Brain pericyte (primary cell): ENCODE measurements around the gene GRK3.
"Not testable (repeated sequence)": the region's sequence is repeated elsewhere in the genome, so short reads cannot be mapped to it uniquely, and the experiment has no call there.

Experiments
- DNase-seq: peaks from one replicate; pipeline ENCODE4 v3.0.0-alpha.2; 2012; ENCODE audit warnings: low read depth, low spot score

The GRK3 gene

DNA sequence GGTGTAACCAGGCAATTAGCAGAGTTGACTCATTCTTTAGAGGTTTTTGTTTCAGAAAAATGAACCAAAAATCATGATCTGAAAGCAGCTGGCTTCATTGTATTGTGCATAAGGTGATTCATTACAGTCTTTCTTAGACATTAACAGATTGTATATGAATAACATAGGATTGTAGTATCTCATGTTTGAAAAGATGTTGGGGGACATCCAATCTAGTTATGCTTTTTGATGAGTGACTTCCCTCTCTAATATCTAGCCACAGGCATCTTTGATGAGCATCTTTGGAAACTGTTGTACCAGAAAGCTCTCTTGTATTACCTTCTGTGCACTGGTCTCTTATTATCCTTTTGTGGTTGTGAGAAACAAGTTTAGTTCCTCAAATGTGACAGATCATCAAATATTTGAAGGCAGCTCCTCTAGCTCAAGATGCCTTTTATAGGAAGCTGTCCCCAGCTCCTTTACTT, 8.3 kb downstream of the GRK3 start:
- no peak for DNase-seq

DNA sequence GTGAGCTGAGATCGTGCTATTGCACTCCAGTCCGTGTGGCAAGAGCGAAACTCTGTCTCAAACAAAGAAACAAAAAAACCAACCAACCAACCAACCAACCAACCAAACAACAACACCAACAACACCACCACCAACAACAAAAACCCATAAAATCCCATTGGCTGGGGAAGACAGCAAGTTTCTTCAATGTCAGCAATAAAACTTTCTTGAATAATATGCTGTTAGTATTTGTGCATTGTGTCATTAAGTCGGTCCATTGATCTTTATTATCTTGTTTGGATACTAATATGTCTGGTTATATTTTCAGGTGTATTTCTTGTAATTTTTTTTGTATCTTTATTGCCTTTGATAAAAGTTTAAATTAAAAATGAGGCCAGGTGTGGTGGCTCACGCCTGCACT, 9.4 kb downstream of the GRK3 start:
- no peak for DNase-seq

DNA sequence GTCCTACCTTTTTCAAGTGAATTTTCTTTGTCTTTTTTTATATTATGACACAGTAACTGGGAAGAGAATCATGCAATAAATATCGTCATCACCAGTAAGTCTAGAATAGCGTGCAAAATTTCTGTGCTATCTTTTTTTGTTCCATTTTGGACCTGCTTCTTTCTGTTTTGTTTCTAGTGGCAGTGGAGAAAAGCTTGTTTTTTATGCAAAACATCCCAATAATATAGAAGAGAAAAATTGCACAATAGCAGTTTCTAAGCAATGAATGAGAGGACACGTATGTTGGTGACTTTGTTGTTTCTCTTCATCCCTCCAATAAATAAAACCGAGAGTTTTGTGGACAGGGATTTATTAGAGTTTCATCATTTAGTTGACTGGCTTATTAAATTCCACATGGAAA, 10.3 kb downstream of the GRK3 start:
- no peak for DNase-seq

DNA sequence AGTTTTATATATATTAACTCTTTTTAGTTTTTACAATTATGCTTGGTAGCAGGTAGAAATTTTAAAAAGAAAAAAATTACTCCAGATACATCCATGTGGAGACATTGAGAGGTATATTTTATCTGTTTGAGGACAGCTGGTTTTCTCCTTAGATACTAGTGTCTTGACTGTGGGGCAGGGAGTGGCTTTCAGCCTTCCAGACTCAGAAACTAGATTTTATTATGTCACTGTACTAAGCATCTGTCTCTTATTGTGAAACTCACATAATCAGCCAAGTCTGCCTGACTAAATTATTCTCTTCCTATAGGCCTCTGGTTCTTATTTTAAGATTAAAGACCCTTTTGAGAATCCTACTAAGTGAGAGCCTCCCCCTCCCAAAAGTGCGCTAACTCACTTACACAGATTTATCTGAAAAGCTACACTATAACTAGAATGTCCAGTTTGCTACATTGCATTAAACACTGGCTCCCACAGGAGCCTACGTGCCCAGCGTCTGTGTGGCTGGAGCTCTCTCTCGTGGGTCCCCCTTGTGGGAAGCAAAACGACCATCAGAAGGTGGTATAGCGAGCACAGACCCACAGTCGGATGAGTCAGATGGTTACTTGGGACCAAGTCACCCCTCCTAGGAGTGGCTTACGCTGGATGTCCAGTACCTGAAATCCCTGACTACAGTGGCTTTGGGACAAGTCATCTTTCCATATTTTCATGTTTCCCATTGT, 11.4 kb downstream of the GRK3 start:
- not testable (repeated sequence) for DNase-seq

DNA sequence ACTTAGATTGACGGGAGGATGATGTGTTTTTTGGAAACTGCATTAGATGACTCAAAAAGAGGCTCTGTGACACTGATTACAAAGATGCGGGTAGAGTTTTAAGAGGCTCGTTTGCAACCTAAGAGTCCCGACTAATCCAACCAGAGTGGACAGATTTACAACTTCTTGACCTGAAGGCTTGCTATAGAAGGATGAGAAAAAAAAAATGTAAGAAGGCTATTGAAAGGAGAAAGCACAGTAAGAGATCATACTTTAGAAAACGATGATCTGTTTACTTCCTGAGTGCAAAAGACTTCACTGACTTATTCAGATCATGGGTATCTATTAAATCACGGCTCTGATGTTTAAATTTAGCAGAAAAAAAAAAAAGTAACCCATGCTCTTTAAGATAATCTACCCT, 17.0 kb downstream of the GRK3 start:
- not testable (repeated sequence) for DNase-seq

DNA sequence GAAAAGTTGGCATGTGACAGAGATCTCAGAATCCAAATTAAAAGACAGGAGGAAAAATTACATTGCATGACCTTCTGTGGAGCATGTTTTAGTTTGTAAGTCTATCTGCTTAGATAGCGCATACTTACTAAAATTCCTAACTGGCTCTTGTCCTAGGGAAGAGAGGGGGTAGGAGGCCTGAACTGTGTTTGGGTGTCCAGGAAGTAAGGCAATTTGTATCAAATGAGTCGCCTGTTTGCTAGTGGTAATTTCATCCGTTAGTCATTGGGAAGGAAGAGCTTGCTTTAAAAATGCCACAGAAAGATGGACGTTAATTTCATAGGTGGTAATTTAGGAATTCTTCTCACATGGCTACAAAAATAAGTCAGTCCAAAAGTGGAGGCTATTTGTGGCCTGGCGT, 18.5 kb downstream of the GRK3 start:
- no peak for DNase-seq

DNA sequence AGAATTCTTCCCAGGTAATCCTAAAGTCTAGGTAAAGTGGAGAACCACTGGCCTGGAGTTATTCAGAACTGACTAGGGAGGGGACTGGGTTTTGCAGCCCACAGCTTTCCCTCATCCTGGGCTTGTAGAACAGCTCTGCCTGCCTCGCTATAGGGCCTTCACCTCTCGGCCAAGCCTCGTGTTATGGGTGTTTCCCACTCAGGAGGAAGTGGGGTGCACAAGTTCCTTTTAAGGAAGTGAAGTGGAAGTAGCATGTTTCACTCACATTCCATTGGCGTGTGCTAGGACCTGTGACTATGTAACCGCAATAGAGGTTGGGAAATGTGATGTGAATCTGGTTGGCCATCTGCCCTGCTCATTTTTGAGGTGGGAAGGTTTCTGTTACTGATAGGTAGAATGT, 20.5 kb downstream of the GRK3 start:
- not testable (repeated sequence) for DNase-seq

DNA sequence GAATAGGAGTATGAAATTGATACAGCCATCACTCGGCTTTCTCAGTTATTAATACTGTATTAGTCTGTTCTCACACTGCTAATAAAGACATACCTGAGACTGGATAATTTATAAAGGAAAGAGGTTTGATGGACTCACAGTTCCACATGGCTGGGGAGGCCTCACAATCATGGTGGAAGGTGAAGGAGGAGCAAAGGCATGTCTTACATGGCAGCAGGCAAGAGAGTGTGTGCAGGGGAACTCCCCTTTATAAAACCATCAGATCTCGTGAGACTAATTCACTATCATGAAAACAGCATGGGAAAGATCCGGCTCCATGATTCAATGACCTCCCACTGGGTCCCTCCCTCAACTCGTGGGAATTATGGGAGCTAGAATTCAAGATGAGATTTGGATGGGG, 25.2 kb downstream of the GRK3 start:
- DNase-seq: not testable (repeated sequence)

DNA sequence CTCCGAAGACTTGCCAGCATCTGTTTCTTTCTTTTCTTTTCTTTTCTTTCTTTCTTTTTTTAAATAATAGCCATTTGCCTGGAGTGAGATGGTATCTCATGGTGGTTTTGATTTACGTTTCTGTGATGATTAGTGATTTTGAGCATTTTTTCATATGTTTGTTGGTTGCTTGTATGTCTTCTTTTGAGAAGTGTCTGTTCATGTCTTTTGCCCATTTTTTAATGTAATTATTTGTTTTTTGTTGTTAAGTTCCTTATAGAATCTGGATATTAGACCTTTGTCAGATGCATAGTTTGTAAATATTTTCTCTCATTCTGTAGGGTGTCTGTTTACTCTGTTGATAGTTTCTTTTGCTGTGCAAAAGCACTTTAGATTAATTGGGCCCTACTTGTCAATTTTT, 28.8 kb downstream of the GRK3 start:
- DNase-seq: not testable (repeated sequence)

DNA sequence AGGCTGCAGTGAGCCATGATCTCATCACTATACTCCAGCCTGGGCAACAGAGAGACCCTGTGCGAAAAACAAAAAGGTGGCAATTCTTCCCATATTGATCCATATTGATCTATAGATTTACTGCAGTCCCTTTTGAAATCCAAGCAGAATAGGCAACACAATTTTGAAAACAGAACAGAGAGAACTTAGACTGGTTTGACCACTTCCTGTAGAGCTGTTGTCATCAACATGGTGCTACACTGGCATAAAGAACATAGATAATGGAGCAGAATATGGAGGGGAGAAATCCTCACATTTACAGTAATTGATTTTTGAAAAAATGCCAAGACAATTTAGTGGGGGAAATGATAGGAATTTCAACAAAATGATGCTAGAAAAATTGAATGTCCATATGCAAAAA, 34.1 kb downstream of the GRK3 start:
- no peak for DNase-seq

DNA sequence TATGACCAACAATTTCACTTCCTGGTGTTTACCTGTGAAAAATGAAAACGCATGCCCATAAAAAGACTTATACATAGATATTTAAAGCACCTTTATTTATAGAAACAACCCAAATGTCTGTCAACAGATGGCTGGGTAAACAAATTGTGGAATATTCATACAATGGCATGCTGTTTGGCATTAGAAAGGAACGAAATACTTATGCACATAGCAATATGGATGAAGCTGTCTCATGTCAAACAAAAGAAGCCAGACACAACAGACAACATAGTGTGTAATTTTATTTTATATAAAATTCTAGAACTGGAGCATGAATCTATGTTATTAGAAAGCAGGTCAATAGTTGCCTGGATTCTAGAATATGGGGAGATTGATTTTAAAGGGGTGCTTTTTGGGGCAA, 38.0 kb downstream of the GRK3 start:
- DNase-seq: no peak

DNA sequence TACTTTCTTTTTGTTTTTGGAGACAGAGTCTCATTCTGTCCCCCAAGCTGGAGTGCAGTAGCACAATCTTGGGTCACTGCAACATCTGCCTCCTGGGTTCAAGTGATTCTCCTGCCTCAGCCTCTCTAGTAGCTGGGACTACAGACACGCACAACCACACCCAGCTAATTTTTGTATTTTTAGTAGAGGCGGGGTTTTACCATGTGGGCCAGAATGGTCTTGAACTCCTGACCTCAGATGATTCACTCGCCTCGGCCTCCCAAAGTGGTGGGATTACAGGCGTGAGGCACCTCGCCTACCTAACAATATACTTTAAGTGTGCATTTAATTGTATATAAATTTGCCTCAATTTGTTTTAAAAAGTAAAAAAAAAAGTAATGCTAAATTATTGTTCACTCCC, 38.4 kb downstream of the GRK3 start:
- DNase-seq: no peak

DNA sequence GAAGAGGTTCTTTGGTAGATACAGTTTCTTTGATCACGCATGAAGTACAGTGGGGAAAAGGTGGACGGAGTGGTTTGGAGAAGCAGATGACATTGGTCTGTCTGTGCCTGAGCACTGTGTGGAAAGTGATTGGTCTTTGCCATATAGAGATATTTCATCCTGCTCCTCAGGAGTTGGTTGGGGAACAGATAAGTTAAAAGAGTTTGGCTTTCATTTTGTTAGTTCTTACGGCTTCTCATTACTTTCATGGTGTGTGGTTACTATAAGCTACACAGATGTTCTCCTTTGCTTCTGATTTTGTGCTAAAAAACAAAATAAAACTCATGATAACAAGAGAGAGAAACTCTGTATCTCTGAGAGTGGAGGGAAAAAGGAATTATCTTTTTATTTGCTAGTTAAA, 40.7 kb downstream of the GRK3 start:
- DNase-seq: not testable (repeated sequence)

DNA sequence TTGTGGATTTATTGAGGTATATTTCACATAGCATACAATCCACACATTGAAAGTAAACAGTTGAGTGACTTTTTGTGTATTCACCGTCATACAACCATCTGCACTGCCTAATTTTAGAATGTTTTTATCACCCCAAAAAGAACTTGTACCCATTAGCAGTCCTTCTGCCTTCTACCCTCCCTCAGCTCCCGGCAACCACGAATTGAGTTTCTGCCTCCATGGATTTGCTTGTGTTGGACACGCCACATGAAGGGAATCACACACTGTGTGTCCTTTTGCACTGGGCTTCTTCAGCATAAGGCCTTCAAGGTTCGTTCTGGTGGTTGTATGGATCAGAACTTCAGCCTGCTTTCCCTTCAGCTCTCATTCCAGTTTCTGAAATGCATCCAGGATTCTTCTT, 41.1 kb downstream of the GRK3 start:
- not testable (repeated sequence) for DNase-seq

DNA sequence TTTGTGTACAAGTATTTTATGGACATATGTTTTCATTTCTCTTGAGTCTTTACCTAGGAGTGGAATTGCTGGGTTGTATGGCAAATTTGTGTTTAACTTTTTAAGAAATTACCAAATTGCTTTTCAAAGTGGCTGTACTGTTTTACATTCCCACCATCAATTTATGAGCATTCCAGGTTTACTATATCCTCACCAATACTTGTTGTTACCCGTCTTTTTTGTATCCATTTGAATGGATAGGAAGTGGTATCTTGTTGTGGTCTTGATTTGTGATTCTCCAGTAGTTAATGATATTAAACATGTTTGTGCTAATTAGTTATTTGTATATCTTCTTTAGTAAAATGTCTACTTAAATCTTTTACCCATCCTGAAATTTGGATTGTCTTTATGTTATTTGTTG, 46.8 kb downstream of the GRK3 start:
- not testable (repeated sequence) for DNase-seq

DNA sequence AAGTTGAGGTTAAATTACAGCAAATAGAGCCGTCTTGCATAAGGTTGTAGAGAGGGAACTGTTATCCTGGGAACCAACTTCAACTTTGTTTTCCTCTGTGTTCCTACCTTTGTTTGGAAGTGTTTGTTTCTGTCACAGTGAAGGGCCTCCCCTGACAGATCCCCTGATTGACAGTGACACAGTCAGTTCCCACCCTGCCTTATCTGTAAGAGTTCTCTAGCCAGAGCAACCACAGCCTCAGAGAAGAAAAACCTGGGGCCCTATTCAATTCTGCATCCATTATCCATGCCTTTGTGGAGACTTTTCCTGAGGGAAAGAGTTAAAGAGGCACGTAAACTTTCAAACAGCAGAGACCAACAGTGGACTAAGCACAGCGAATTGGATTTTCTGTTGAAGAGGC, 48.7 kb downstream of the GRK3 start:
- DNase-seq: not testable (repeated sequence)

DNA sequence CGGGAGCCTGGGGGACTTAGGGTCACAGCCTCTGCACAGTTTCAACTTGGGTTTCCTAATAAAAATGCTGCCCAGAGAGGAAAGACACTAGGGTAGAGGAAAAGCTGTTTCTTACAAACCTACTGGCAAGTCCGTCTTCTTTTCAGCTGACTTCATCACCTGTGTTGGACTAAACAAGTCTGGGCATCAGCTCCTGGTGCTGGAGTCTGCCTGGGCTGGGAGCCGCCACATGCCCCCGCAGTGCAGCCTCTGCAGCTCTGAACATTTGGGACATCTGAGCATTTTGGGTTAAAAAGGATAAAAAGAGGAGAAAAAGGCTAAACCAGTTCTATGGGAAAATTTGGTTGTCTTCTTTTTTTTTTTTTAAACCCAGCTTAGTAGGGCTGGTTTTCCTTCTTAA, 49.1 kb downstream of the GRK3 start:
- not testable (repeated sequence) for DNase-seq

DNA sequence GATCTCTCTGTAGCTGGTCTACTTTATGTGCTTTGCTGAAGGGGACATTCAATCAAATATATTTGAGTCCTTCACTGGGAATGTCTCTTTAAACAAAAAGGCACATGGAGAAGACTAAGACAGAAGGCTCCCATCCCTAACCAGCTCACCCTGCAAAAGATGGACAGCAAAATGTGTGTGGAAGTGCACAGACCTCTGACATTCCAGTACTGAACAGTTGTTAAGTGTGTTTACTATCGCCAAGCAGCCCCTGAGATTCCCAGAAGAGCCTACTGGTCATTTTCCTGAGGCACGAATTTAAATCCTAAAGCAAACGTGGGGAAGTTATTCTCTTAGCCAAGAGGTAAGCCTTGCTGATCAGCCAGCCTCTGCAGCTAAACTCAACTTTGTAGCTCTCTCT, 50.3 kb downstream of the GRK3 start:
- not testable (repeated sequence) for DNase-seq

DNA sequence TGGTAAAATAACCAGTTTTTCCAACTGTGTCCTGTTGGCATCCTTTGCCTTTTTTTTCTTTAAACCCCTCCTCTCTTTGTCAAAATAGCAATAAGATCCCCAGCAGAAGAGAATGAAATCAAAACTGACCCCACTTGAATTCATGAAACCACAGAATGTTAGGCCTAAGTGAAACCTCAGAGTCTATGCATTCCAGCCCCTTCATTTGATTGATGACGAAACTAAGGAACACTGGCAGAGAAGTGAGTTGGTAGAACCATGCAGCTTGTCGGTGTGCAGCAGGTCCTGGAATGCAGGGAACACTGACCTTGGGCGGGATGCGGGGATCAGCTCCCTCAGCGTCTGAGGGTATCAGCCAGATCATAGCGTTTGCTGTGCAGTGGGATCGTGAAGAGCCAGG, 57.5 kb downstream of the GRK3 start:
- DNase-seq: no peak

DNA sequence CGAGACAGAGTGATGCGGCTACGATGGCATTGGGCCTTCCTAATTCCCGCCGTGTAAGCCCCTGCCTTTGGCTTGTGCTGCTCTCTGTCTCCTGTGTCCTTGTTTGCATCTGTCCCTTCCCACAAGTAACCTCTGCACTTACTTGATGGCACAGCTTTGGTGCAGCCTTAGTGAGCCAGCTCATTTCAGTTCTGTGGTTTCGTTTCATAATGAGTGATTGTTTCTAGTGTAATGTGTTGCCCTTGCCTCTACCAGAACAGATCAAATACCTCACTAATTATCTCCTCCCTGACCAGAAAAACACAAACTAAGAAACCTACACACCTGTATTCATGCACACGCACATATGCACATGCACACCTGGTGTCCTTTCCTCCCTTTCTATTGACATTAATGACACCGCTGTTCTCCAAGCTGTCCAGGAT, 58.8 kb downstream of the GRK3 start:
- DNase-seq: no peak

DNA sequence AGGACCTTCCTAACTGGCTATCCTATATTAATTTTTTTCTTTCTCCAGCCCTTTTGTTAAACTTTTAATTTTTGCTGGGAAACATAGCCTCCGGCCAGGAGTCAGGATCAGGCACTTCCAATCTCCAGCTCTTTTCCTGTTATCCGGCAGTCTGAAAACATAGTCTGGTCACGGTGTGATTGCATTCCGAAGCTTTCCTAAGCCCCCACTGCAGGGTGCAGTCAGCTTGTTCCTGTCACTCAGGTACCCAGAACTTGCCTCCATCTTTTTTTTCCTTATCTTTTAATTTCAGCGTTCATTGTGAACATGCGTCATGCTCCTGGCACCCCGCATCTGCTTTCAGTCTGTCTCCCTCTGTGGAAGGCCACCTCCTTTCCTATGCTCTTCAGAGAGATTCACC, 59.4 kb downstream of the GRK3 start:
- DNase-seq: no peak

DNA sequence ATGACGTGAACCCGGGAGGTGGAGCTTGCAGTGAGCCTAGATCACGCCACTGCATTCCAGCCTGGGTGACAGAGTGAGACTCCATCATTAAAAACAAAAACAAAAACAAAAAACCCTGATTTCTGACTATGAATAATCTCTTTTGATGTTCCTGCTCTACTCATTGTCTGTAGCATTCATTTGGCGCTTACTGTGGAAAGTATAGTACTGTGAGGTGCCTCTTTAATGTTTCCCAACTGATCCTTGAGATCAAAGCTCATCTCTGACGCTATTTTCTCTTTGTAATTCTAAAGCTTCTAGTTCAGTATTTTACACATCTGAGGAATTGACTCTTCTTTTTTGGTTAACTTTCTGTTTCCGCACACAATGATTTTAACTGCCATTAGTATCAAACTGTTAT, 60.0 kb downstream of the GRK3 start:
- DNase-seq: no peak

DNA sequence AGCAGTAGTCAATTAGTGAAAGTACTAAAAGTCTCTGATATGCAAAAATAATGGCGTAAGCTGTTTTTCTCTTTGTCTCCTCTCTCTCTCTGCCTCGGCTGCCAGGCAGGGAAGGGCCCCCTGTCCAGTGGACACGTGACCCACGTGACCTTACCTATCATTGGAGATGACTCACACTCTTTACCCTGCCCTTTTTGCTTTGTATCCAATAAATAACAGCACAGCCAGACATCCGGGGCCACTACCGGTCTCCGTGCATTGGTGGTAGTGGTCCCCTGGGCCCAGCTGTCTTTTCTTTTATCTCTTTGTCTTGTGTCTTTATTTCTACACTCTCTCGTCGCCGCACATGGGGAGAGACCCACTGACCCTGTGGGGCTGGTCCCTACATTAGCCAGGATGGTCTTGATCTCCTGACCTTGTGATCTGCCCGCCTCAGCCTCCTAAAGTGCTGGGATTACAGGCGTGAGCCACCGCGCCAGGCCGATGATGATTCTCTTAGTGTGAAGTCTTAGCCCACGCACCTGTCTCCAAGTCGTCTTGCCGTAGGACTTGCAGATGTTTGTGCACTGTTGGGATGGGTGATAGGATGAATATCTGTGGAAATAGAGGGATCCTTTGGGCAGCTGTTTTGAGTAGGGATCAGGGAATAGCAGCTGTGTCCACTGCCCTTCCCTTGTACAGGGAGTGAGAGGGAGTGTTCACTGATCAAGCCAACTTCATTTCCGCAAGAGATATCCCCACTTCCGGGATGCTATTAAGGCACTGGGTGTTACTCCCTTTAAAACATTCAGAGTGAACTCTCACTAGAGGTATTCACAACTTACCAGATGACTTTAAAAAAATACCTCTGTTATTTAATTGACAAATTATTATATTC, 61.5 kb downstream of the GRK3 start:
- not testable (repeated sequence) for DNase-seq
